Panc1 (cell line): ENCODE data around the gene FBXL17.

Source experiments
- CTCF ChIP-seq: fragments of 450-650 bp; IDR thresholded peaks from 2 replicates; pipeline ENCODE4 v1.5.1; 2017; ENCODE audit warnings: mild to moderate bottlenecking
- POLR2AphosphoS5 ChIP-seq: IDR thresholded peaks from 2 replicates; pipeline ENCODE4 v1.6.1; 2012; ENCODE audit warnings: mild to moderate bottlenecking, low read depth, low read length, moderate library complexity
- REST ChIP-seq, 2 experiments: IDR thresholded peaks; 2 replicates each; pipeline ENCODE4 v1.6.1; 2011 to 2012; ENCODE audit warnings: low read depth in 2 of 2, control low read depth in 1 of 2, low read length in 1 of 2, mild to moderate bottlenecking in 1 of 2, moderate library complexity in 1 of 2; ENCODE audit not compliant: insufficient read depth in 1 of 2
- SIN3A ChIP-seq: IDR thresholded peaks from 2 replicates; pipeline ENCODE4 v1.6.1; 2012; ENCODE audit warnings: low read depth, mild to moderate bottlenecking, low read length, moderate library complexity, borderline replicate concordance; ENCODE audit not compliant: insufficient read depth
- TCF7L2 ChIP-seq: IDR thresholded peaks from 2 replicates; pipeline ENCODE4 v1.6.1; 2011; ENCODE audit warnings: mild to moderate bottlenecking, low read depth, low read length, inconsistent platforms

- TF ChIP-seq CTCF (no peak), POLR2AphosphoS5 (no peak), SIN3A (no peak), REST (IDR thresholded peaks at IDR 0.05; ENCODE audit: insufficient read depth in 1 of 2, low read depth in 2 of 2, low read length in 1 of 2) (no peak), TCF7L2 (no peak)
Measured at GRCh38 chr5:108061941-108062340, 320.0 kb downstream of the FBXL17 start.
